B cell (primary cell): ENCODE results near the gene SIGMAR1. TPM values are rescaled to one million over a fixed set of nuclear protein-coding genes. Genes with fewer than 3 reads are reported as not detected.

Experiments
- ATAC-seq: fragments of 200-7000 bp; cut with Tn5 transposase; one replicate; pipeline ENCODE4 v1.10.0; 2021; ENCODE audit warnings: low read depth, mild to moderate bottlenecking, moderate number of reproducible peaks, moderate library complexity
- CTCF ChIA-PET: fragments of 350-600 bp; sonication (Branson Sonifier 250); formaldehyde crosslinking; loops from one replicate; lab custom pipeline; 2021; ENCODE audit warnings: antibody characterized with exemption, inconsistent platforms; lab: Charles Lee
- POLR2A ChIA-PET: fragments of 350-600 bp; sonication (Branson Sonifier 250); formaldehyde crosslinking; loops from one replicate; lab custom pipeline; 2021; ENCODE audit warnings: antibody characterized with exemption; lab: Charles Lee
- DNase-seq: peaks from one replicate; pipeline ENCODE4 v3.0.0; 2013
- H2AFZ ChIP-seq: 2 replicates; pipeline ENCODE4 v1.6.1; 2012; ENCODE audit warnings: mild to moderate bottlenecking, low read depth, low read length; ENCODE audit not compliant: insufficient read depth, poor library complexity, severe bottlenecking
- H3K27ac ChIP-seq, 2 donors: 1 replicate in 1 of 2; 2 replicates in 1 of 2; pipeline ENCODE4 v1.5.1; 2012 to 2013; ENCODE audit warnings: low read length in 2 of 2, mild to moderate bottlenecking in 2 of 2, moderate library complexity in 1 of 2
- H3K27me3 ChIP-seq, 4 experiments: fragments of 200-600 bp in 1 of 4; sonication (generic) in 1 of 4; replicated peaks in 1 of 4; 1 replicate in 2 of 4; 2 replicates in 2 of 4; pipeline versions ENCODE4 v1.6.1 to v1.7.0; 2013 to 2016; ENCODE audit warnings: low read length in 3 of 4, mild to moderate bottlenecking in 2 of 4, mixed read lengths in 1 of 4, moderate library complexity in 1 of 4; ENCODE audit not compliant: insufficient read depth in 4 of 4, control insufficient read depth in 3 of 4; ENCODE audit errors: control extremely low read depth in 1 of 4
- H3K36me3 ChIP-seq, 2 experiments: replicated peaks in 1 of 2; 1 replicate in 1 of 2; 2 replicates in 1 of 2; pipeline versions ENCODE4 v1.6.1 to v1.7.1; 2013; ENCODE audit warnings: low read length in 1 of 2; ENCODE audit not compliant: insufficient read depth in 2 of 2, control insufficient read depth in 1 of 2; ENCODE audit errors: control extremely low read depth in 1 of 2, extremely low read depth in 1 of 2
- H3K4me1 ChIP-seq, 2 donors: fragments of 200-600 bp in 1 of 2; sonication (generic) in 1 of 2; 1 replicate in 1 of 2; 2 replicates in 1 of 2; pipeline versions ENCODE4 v1.5.1 to v1.6.1; 2013 to 2017; ENCODE audit warnings: low read length in 2 of 2; ENCODE audit not compliant: control insufficient read depth in 2 of 2, insufficient read depth in 2 of 2
- H3K4me2 ChIP-seq: replicated peaks from 2 replicates; pipeline ENCODE3; 2012; ENCODE audit warnings: mild to moderate bottlenecking, low read depth, low read length; ENCODE audit not compliant: poor library complexity, severe bottlenecking
- H3K4me3 ChIP-seq, 5 experiments: fragments of 200-600 bp in 1 of 5; sonication (generic) in 1 of 5; 1 replicate in 3 of 5; 2 replicates in 2 of 5; pipeline versions ENCODE4 v1.5.1 to v1.7.0; 2011 to 2016; ENCODE audit warnings: low read length in 4 of 5, mild to moderate bottlenecking in 4 of 5, low read depth in 2 of 5, control low read depth in 1 of 5, moderate library complexity in 1 of 5; ENCODE audit not compliant: insufficient read depth in 1 of 5; ENCODE audit errors: control extremely low read depth in 1 of 5, extremely low read depth in 1 of 5
- H3K79me2 ChIP-seq: fragments of 200-600 bp; sonication (generic); one replicate; pipeline ENCODE4 v1.6.0; 2016; ENCODE audit warnings: low read length; ENCODE audit not compliant: control insufficient read depth, insufficient read depth
- H3K9ac ChIP-seq: fragments of 200-600 bp; sonication (generic); 2 replicates; pipeline ENCODE4 v1.6.1; 2017; ENCODE audit warnings: mild to moderate bottlenecking, low read length, moderate library complexity
- H3K9me3 ChIP-seq, 3 donors: one replicate each; pipeline versions ENCODE4 v1.6.1 to v1.7.1; 2013; ENCODE audit warnings: low read length in 2 of 3; ENCODE audit not compliant: control insufficient read depth in 2 of 3, insufficient read depth in 1 of 3; ENCODE audit errors: control extremely low read depth in 1 of 3
- H4K20me1 ChIP-seq: 2 replicates; pipeline ENCODE4 v1.6.0; 2012; ENCODE audit warnings: mild to moderate bottlenecking, low read length; ENCODE audit not compliant: insufficient read depth, control insufficient read depth, poor library complexity, severe bottlenecking
- H3K27ac Mint-ChIP-seq: one replicate; pipeline ENCODE4 v1.8.0; 2021; ENCODE audit warnings: mixed read lengths
- H3K27me3 Mint-ChIP-seq: one replicate; pipeline ENCODE4 v1.8.0; 2021; ENCODE audit warnings: mixed read lengths
- H3K4me1 Mint-ChIP-seq: one replicate; pipeline ENCODE4 v1.8.0; 2021; ENCODE audit warnings: mixed read lengths
- H3K4me3 Mint-ChIP-seq: one replicate; pipeline ENCODE4 v1.8.0; 2021; ENCODE audit warnings: mixed read lengths
- H3K9me3 Mint-ChIP-seq: one replicate; pipeline ENCODE4 v1.8.0; 2022; ENCODE audit warnings: mixed read lengths; ENCODE audit not compliant: insufficient read depth
- CTCF ChIP-seq: fragments of 200-600 bp; IDR thresholded peaks from one replicate; pipeline ENCODE4 v1.8.0; 2022; ENCODE audit warnings: antibody characterized with exemption, mild to moderate bottlenecking
- EZH2 ChIP-seq: IDR thresholded peaks from 2 replicates; pipeline ENCODE4 v1.6.1; 2012; ENCODE audit warnings: borderline replicate concordance, low read depth, mild to moderate bottlenecking, moderate library complexity, low read length; ENCODE audit not compliant: insufficient read depth, poor library complexity, severe bottlenecking
- WGBS: methylation state at CpG from one replicate; pipeline ENCODE4 v1.1.5; 2013; ENCODE audit warnings: missing lambda C conversion rate; ENCODE audit not compliant: insufficient coverage; 5-methylcytosine and 5-hydroxymethylcytosine counted together
- intact Hi-C: fragments of 100-400 bp; cut with micrococcal nuclease; formaldehyde crosslinking; loops from one replicate; pipeline ENCODE4 v1.10.0; 2022
- polyA plus RNA-seq: library from polyadenylated mRNA; depleted of rRNA; stranded (reverse); fragments of >200 nt; gene quantifications from 2 replicates; pipeline ENCODE4 v1.2.3, GENCODE V29; 2012
- total RNA-seq, 2 donors: library from RNA; stranded (reverse); fragments of 120-200 nt in 1 of 2; gene quantifications; 1 replicate in 1 of 2; 2 replicates in 1 of 2; pipeline versions ENCODE4 v1.2.3 to v1.2.4, GENCODE V29; 2013 to 2022

The SIGMAR1 gene
- total and polyA plus RNA-seq, 2 donors (not counting 1 experiment from before 2014, with no cell fraction given), result 21.4 to 30.7 TPM

DNA sequence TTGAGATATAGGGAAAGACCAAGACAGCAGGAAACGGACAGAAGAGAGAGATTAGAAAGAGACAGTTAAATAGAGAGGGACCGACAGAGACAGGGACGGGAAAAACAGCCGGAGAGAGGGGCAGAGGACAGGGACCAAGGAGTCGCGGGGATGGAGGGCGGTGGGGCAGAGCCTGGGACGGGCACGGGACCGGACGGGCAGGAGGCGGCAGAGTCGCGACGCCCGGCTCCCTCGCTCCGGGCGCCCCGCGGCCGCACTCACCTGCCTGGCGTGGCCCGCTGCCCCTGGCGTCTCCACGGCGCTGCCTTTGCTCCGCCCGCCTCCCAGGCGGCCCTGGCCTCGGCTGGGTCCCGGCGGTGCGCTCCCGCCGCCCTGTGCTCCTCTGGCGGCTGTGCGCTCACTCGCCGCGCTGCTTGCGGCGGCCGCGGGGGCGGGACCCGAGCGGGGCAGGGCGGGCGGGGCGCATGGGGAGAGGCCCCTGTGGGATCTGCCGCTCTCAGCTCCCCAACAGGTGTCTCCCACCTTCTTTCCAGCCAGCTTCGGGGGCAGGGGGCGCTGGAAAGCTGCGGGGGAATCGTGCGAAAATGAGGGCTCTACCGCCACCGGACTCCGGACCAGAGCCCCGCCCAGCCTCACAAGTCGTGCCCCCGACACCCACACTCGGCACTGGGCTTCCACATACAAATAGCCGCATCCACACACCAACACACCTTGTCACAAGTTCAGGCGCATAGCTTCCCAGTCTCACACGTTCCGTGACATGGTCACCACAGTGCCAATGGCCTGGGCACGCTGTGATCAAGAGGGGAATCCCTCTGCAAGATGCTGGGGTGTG lies 8.7 kb downstream of the SIGMAR1 start, which contains the start of gene ARID3C:
Gene ARID3C (minus strand): TSS at position 411 of the 835 bp plus-strand sequence. CDS start 1,052 bp downstream, outside the sequence.
- 2% methylated on average over 69 of the region's 69 CpGs for WGBS
- H3K79me2 ChIP-seq, result no peaks in the 10 kb centered on the region
- H3K27ac Mint-ChIP-seq, result peak within 1 kb of the TSS; percentile 1
- H3K36me3 ChIP-seq, result no peaks in the 10 kb centered on the region
- DNase-seq (peak; percentile 62), ATAC-seq (peak; percentile 81)
- H3K27ac ChIP-seq, result no peak within 1 kb of the TSS
- H3K9me3 Mint-ChIP-seq, result no peaks in the 10 kb centered on the region
- peak within 1 kb of the TSS; percentile 81 for H3K4me2 ChIP-seq
- peak within 1 kb of the TSS; percentile 53 for H3K9ac ChIP-seq
- H3K27me3 ChIP-seq, result peaks cover 0 to 67% (median 51%) of the 10 kb centered on the region in 4 experiments
- H3K9me3 ChIP-seq, result peaks cover 0 to 22% (median 0%) of the 10 kb centered on the region in 3 donors
- intact Hi-C loops, result loop anchor here (2.0 kb wide), 1 partner anchor 16 kb away; the partner anchor contains the start of gene RPP25L
- peaks cover 18% of the 10 kb centered on the region for H3K4me1 Mint-ChIP-seq
- peaks cover 8% of the 10 kb centered on the region for H4K20me1 ChIP-seq
- peaks cover 55% of the 10 kb centered on the region for H3K27me3 Mint-ChIP-seq
- peak; percentile 15 for TF ChIP-seq EZH2
- no peak for TF ChIP-seq CTCF
- peaks cover 26 to 33% of the 10 kb centered on the region in 2 donors for H3K4me1 ChIP-seq
- peak within 1 kb of the TSS; percentile 58 for H2AFZ ChIP-seq
- H3K4me3 Mint-ChIP-seq, result peak within 1 kb of the TSS; percentile 91
- ChIA-PET CTCF (interaction anchor here (0.7 to 1.3 kb wide), 7 partner anchors 9 to 25 kb away, joined by 3 to 6 read pairs (median 3); partner anchors contain the start of genes DCTN3, RPP25L and SIGMAR1), POLR2A (interaction anchor here (0.6 kb wide), 1 partner anchor 13 kb away, joined by 3 read pairs; no protein-coding TSS in a partner anchor)
- peak within 1 kb of the TSS in 4 of 5 experiments; percentile 18 to 57 (median 44) for H3K4me3 ChIP-seq
